ENCODE data around the gene XRCC2.
A peak's percentile ranks its signal among the peaks of the same experiment; 100 is the strongest.
"Not testable (repeated sequence)": the region's sequence is repeated elsewhere in the genome, so short reads cannot be mapped to it uniquely, and the experiment has no call there.

Gene XRCC2

DNA sequence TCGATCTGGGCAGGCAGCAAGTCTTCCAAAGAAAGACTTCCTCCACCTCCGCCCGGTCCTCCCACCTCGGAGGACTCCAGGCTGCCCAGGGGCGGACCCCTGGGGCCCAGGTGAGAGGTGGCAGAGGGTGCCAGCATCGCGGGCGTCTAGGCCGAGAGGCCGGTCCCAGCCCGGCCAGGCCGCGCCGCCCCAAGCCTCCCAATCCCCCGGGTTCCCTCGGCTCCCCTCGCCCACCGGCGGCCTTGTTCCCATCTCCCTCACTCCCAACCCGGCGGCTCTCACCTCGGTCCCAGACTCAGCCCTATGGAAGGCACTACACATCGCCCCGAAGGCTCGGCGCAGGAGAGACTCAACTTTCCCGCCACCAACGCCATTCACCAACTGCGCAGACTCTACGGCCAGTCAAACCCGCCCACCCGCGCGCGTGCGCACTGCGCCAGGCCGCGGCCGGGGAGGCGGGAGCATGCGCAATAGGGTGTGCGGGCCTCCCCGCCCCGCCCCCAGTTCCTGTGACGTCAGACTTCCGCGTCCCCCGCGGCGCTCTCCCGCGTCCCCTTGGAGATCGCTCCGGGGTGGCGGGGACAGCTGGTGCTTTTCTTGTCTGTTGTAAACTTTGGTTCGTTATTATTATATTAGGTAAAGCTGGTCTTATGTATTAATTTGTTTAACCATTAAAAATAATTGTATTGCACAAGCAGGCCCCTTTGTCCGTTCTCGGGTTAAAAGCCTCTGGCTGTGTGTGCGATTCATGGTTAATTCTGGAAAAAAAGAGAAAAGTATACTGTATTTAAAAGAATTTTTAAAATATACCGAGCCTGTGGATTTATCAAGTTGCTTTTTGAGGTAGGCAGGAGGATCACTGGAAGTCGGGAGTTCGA lies at the start of gene XRCC2:
Gene XRCC2, minus strand, starts transcription at position 383 of the 878 bp plus-strand sequence. Its CDS starts 62 bp downstream, at position 321.
- DNase-seq, result peak; percentile 97

DNA sequence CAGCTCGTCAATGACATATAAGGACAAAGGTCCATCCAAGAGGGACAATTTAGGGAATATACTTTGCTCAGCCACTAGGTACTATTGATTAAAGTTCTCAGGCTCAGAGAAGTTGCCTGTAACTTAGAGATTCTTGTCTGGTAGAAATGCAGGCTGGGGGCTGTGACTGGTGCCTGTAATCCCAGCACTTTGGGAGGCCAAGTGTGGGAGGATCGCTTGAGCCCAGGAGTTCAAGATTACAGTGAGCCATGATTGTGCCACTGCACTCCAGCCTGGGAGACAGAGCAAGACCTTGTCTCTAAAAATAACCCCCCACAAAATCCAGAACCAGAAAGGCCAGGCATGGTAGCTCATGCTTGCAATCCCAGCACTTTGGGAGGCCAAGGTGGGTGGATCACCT lies 47.4 kb upstream of the XRCC2 start:
- DNase-seq, result no peak

DNA sequence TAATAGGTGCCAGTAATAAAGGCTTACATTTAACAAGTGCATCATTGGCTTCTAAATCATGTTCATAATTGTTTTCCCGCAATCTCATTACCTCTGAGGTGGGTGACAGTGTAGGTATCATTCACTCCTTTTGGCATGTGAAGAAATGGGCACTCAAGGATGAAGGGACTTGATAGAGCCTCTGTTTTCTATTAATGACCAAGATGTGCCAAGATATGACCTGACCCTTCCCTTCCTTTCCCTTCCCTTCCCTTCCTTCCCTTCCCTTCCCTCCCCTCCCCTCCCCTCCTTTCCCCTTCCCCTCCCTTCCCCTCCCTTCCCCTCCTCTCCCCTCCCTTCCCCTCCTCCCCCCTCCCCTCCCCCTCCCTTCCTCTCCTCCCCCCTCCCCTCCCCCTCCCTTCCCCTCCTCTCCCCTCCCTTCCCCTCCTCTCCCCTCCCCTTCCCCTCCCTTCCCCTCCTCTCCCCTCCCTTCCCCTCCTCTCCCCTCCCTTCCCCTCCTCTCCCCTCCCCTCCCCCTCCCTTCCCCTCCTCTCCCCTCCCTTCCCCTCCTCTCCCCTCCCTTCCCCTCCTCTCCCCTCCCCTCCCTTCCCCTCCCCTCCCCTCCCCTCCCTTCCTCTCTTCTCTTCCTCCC lies 36.6 kb upstream of the XRCC2 start:
- not testable (repeated sequence) for DNase-seq

- DNase-seq, result no peak
Observed at GRCh38 chr7:152711444-152711944, 35.6 kb upstream of the XRCC2 start.

GRCh38 chr7:152710153-152710442 lies 34.2 kb upstream of the XRCC2 start:
- DNase-seq, result no peak

DNA sequence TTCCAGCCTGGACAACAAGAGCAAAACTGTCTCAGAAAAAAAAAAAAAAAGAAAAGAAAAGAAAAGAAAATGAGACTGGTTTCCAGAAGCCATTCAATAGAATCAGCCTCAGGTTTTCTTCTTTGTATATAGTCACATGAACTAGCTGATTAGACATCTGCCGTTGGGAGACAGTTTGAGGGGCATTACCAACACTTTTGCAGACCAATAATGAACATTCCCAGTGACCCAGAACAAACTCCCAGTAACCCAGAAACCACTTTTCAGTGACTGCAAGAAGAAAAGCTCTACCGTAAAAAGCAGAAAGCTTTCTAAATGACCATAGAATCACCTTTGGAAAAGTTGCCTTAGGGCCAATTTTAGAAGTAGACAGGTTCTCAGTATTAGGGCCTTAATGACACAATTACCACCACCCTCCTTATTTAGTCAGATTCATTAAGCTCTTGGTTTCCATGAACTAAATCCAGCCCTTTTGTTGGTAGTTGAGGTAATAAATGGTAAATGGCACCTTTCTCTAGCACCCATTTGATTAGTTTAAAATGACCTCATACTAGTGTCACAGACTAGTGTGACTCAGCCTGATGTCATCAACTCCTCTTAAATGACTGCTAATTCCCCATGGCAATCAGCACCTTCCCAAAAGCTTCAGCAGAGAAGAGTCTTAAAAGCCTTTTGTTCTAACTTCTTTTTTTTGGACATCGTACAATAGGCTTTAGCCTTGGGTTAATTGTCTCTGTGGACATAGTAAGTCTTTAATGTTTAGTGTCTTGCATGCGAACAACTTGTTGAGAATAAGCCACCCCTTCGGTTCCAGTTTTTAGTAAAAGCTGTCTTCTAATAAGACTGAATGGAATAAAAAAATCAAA lies 33.6 kb upstream of the XRCC2 start:
- no peak for DNase-seq

DNA sequence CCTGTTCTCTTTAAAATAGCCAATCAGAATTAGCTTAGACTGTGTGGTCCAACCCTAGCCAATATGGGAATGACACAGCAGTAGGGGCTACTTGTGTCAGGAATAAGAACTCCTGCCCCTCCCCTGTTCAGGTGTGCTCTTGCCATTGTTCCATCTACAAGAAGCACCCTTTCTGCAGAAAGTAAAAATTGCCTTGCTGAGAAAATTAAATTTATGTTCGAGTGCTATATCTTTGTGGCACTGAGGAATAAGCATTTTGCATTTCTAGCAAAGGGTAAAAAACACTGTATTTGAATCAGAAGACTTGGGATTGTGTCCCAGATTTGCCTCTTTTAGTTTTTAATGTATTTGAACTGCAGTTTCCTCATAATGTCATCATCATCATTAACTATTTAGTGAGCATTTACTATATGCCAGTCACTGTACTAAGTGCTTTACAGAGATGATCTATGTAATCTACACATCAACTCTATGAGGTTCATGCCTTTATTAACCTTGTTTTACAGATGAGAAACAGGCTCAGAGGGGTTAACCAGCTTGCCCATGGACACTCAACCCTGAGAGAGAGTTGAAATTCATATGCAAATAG lies 28.9 kb upstream of the XRCC2 start:
- no peak for DNase-seq

DNA sequence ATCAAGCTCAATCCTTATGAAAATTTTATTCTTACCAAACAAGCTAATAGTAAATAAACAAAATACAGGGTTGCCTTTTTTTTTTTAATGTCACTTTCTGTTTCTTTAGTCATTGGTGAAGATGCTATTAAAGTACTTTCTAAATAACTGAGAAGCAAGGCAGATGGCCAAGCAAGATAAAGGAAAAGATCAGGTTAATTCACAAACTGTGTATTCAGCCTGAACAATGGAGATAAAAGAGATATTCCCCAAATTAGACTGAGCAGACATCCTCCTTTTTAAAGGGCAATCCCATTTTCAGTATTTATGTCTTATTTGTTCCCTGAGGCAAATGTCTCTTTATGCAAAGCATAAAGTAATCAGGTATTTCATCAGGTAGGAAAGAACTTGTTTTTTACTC lies 23.1 kb upstream of the XRCC2 start:
- no peak for DNase-seq

GRCh38 chr7:152697268-152697974 lies 21.5 kb upstream of the XRCC2 start:
- DNase-seq, result not testable (repeated sequence)

DNA sequence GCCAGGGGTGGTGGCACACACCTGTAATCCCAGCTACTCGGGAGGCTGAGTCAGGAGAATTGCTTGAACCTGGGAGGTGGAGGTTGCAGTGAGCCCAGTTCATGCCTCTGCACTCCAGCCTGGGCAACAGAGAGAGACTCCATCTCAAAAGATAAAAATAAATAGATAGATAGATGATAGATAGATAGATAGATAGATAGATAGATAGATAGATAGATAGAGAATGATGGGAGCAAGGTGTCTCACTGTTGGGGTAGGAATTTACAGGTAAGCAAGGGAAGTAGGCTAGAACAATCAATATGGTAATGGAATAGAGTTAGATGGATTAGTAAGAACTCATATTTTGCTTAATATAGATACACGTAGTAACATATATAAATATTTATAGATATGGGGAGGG lies 16.3 kb upstream of the XRCC2 start:
- DNase-seq, result not testable (repeated sequence)

- DNase-seq, result no peak
Observed at GRCh38 chr7:152683297-152683696, 7.4 kb upstream of the XRCC2 start.

DNA sequence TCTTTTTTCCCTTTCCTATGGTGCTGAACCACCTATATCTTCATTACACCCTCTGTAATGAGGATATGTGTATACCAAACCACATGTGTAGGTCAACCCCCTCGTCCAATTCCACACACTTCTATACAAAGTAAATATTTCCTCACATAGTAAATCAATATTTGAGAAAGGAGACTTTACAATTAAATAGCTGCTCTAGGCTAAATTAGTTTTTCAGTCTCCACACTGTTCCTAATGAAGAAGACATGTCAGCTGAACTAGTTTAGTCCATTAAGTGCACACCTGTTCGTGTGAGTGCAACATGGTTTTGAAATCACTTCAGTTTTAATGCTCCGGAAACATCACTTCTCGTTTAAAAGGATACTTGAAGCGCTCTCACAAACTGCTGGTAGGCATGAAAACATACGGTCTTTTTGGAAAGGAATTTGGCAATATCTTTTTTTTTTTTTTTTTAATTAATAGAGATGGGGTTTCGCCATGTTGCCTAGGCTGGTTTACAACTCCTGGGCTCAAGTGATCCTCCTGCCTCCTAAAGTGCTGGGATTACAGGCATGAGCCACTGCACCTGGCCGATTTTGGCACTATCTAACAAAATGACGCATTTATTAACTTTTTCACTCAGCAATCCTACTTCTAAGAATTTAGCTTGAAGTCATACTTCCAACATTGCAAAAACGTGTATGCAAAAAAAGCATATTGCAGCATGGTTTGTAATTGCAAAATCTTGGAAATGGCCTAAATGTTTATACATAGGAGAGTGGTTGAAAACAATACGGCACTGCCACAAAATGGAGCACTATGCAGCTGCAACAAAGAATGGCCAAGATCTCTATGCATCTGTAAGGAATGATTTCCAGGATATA lies 2.1 kb upstream of the XRCC2 start:
- no peak for DNase-seq

GRCh38 chr7:152674860-152675758 lies 832 bp downstream of the XRCC2 start:
- no peak for DNase-seq

- no peak for DNase-seq
Observed at GRCh38 chr7:152673897-152674296, 2.0 kb downstream of the XRCC2 start.

- no peak for DNase-seq
Observed at GRCh38 chr7:152672626-152673025, 3.3 kb downstream of the XRCC2 start.

GRCh38 chr7:152669758-152670157 lies 6.2 kb downstream of the XRCC2 start:
- no peak for DNase-seq

- no peak for DNase-seq
Observed at GRCh38 chr7:152668975-152669374, 7.0 kb downstream of the XRCC2 start.

GRCh38 chr7:152667958-152668357 lies 8.0 kb downstream of the XRCC2 start:
- no peak for DNase-seq

DNA sequence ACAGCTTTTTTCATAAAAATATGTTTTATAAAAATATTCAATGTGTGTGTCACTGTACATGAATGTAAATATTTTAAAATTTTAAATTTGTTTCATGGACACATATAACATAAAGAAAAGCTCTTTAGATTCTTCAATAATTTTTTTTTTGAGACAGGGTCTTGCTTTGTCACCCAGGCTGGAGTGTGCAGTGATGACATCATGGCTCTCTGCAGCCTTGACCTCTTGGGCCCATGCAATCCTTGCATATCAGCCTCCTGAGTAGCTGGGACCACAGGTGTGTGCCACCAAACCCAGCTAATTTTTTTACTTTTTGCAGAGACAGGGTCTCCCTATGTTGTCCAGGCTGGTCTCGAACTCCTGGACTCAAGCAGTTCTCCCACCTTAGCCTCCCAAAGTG lies 9.9 kb downstream of the XRCC2 start:
- no peak for DNase-seq

GRCh38 chr7:152664636-152665035 lies 11.3 kb downstream of the XRCC2 start:
- no peak for DNase-seq
